ENCODE data around the gene DNTT.

DNTT gene

DNA sequence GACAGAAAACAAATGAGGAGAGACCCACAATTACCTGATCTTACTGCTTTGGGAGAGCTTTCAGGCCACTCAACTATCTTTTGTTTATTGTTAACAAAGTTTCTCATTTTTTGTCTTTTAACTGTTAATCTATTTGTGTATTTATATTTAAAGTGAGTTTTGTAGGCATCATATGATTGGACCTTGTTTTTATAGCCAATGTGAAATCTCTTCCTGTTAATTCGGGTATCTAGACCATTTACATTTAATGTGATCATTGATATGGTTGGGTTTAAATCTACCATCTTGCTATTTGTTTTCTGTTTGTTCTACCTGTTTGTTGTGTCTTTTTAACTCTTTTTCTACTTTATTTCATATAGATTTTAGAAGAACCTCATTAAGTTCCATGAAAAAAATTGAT lies 42.1 kb downstream of the DNTT start:
- CTCF ChIA-PET = interaction anchor here (0.7 kb wide), 1 partner anchor 117 kb away, joined by 3 read pairs; no protein-coding TSS in a partner anchor
- POLR2A ChIA-PET = no interaction called here
- DNase-seq (ENCODE audit: extremely low spot score) = no peak
- TF ChIP-seq L3MBTL2 (conservative IDR thresholded peaks at IDR 0.05) (no peak), FOXA1 (IDR thresholded peaks at IDR 0.05) (no peak), ELF4 (IDR thresholded peaks at IDR 0.05) (no peak), SUZ12 (IDR thresholded peaks at IDR 0.05) (no peak), FOXK2 (IDR thresholded peaks at IDR 0.05) (no peak), FOXM1 (IDR thresholded peaks at IDR 0.05; ENCODE audit: borderline replicate concordance) (no peak), HDGF (IDR thresholded peaks at IDR 0.05; ENCODE audit: borderline replicate concordance) (no peak), LEF1 (IDR thresholded peaks at IDR 0.05; ENCODE audit: borderline replicate concordance) (no peak), SP1 (IDR thresholded peaks at IDR 0.05) (no peak), TARDBP (IDR thresholded peaks at IDR 0.05) (no peak), ARNT (IDR thresholded peaks at IDR 0.05) (no peak), CTBP1 (IDR thresholded peaks at IDR 0.05; ENCODE audit: borderline replicate concordance) (no peak), ZNF384 (IDR thresholded peaks at IDR 0.05) (no peak)
- TF ChIP-seq, protein P1, sequence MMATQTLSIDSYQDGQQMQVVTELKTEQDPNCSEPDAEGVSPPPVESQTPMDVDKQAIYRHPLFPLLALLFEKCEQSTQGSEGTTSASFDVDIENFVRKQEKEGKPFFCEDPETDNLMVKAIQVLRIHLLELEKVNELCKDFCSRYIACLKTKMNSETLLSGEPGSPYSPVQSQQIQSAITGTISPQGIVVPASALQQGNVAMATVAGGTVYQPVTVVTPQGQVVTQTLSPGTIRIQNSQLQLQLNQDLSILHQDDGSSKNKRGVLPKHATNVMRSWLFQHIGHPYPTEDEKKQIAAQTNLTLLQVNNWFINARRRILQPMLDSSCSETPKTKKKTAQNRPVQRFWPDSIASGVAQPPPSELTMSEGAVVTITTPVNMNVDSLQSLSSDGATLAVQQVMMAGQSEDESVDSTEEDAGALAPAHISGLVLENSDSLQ (IDR thresholded peaks at IDR 0.05) = no peak

DNA sequence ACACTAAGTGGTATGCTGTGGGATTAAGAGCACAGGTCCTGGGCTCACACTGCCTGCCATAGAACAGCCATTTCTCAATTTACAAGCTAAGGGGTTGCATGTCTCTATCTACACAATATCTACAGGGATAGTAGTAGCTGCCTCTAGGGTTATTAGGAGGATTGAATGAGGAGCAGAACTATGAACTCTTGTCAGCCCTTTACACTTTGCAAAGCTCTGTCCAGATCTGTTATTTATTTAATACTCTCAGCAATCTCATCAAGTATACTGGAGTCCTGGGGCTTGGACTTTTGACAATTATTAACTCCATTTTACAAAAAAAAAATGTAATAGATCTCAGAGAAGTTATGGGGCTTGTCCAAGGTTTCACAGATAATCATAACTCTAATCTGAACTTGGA lies 47.8 kb downstream of the DNTT start:
- TF ChIP-seq ZNF384 (IDR thresholded peaks at IDR 0.05) (no peak), HDGF (IDR thresholded peaks at IDR 0.05; ENCODE audit: borderline replicate concordance) (no peak), FOXM1 (IDR thresholded peaks at IDR 0.05; ENCODE audit: borderline replicate concordance) (no peak), FOXK2 (IDR thresholded peaks at IDR 0.05) (no peak), SUZ12 (IDR thresholded peaks at IDR 0.05) (no peak), LEF1 (IDR thresholded peaks at IDR 0.05; ENCODE audit: borderline replicate concordance) (no peak), ELF4 (IDR thresholded peaks at IDR 0.05) (no peak), FOXA1 (IDR thresholded peaks at IDR 0.05) (no peak), SP1 (IDR thresholded peaks at IDR 0.05) (no peak), BHLHE40 (IDR thresholded peaks at IDR 0.05; ENCODE audit: borderline replicate concordance) (no peak)
- TF ChIP-seq, protein P1 (IDR thresholded peaks at IDR 0.05) = no peak
- ChIA-PET CTCF (interaction anchor here (0.5 kb wide), 1 partner anchor 125 kb away, joined by 3 read pairs; no protein-coding TSS in a partner anchor), POLR2A (no interaction called here)
- DNase-seq (ENCODE audit: extremely low spot score) = no peak

DNA sequence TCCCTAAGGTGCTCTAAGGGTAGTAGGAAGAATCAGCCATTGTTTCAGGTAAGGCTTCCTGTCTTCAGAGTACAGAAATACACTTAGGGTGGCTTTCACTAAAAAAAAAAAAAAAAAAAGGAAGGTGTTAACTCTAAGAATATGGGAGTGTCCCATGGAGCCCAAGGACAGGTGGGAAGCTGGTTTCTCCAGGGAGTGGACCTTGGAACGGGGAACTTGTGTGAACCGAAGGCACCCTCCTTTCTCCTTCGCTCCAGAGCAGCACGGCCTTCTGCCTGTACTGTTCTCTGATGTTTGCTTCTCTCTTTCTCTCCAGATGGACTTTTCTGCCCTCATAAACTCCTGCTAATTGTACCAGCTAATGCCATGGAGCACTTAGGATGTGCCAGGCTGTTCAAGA lies 48.3 kb downstream of the DNTT start:
- no peak for DNase-seq (ENCODE audit: extremely low spot score)
- ChIA-PET POLR2A (no interaction called here), CTCF (no interaction called here)
- TF ChIP-seq TARDBP (IDR thresholded peaks at IDR 0.05) (no peak), ELF4 (IDR thresholded peaks at IDR 0.05) (no peak), CTBP1 (IDR thresholded peaks at IDR 0.05; ENCODE audit: borderline replicate concordance) (no peak), FOXK2 (IDR thresholded peaks at IDR 0.05) (no peak), BHLHE40 (IDR thresholded peaks at IDR 0.05; ENCODE audit: borderline replicate concordance) (no peak)

DNA sequence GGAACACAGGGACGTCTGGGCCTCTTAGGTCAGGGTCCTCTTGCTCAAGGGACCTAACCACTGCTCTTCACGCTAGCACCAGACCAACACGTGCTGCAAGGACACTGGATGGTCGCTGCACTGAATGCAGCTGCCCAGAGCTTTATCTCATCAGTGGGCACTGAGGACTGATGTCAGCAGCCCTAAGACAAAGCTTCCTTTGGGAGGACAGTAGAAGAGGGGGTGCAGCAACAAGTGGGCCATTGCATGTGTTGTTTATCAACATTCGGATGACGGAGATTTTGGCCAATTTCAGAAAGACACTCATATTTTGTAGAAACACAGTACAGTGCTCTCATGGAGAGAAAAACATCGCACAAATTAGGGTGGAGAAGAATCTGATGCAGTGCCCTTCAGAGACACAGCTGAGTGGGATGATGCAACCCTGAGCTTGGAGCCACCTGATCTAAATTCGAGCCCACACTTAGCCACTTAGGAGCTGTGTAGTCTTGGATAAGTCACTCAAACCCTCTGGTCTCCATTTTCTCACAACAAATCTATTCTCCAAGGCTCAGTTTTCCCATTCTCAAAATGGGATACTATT lies 52.9 kb downstream of the DNTT start:
- TF ChIP-seq SUZ12 (IDR thresholded peaks at IDR 0.05) (no peak), FOXA1 (IDR thresholded peaks at IDR 0.05) (no peak), TARDBP (IDR thresholded peaks at IDR 0.05) (no peak), FOXM1 (IDR thresholded peaks at IDR 0.05; ENCODE audit: borderline replicate concordance) (no peak), L3MBTL2 (conservative IDR thresholded peaks at IDR 0.05) (no peak), FOXK2 (IDR thresholded peaks at IDR 0.05) (no peak), NFRKB (IDR thresholded peaks at IDR 0.05) (no peak), CTBP1 (IDR thresholded peaks at IDR 0.05; ENCODE audit: borderline replicate concordance) (no peak), ARNT (IDR thresholded peaks at IDR 0.05) (no peak), SP1 (IDR thresholded peaks at IDR 0.05) (no peak), HDGF (IDR thresholded peaks at IDR 0.05; ENCODE audit: borderline replicate concordance) (no peak), ELF4 (IDR thresholded peaks at IDR 0.05) (no peak), ZNF384 (IDR thresholded peaks at IDR 0.05) (no peak), LEF1 (IDR thresholded peaks at IDR 0.05; ENCODE audit: borderline replicate concordance) (no peak), BHLHE40 (IDR thresholded peaks at IDR 0.05; ENCODE audit: borderline replicate concordance) (no peak)
- TF ChIP-seq, protein P1 (IDR thresholded peaks at IDR 0.05) = no peak
- ChIA-PET CTCF (no interaction called here), POLR2A (no interaction called here)
- no peak for DNase-seq (ENCODE audit: extremely low spot score)

DNA sequence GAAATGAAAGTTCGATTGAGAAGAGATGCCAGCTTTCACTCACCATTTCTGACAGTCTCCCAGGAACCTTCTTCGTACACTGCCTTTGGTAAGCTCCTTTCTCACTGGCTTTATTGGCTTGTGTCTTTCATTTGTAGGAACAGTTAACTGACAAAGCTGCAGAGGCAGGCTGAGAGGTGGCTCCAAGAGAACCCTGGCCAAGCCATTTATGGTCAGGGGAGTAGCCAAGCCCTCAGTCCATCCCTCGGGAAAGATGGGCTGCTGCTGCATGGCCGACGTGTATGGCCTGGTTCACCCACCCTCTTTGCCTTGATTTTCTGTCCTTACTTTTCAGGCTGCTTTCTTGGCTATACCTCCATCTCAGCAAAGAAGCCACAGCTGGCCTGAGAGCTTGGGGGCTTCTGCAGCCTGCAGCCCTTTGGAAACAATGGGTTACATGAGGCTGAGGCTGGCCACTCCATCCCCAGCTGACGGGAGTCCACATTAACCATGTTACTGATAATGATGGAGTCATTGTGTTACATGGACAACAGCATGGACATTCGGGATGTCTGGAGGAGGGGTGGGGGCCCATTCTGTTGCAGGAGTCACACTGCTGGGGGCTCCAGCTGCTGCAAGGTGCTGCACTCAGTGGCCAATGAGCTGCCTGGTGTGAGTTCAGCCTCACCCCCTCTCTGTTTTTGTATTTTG lies 54.8 kb downstream of the DNTT start, which contains the start of gene OPALIN:
TSS of gene OPALIN (minus strand) at position 152 of the 690 bp plus-strand sequence. CDS start at position 46, 106 bp downstream.
- CTCF ChIA-PET = interaction anchor here (0.6 kb wide), 1 partner anchor 17 kb away, joined by 3 read pairs; no protein-coding TSS in a partner anchor
- no peak for DNase-seq (ENCODE audit: extremely low spot score)

More for the DNA sequence above, 54.8 kb downstream of the DNTT start, which contains the start of gene OPALIN:
- POLR2A ChIA-PET = no interaction called here
- TF ChIP-seq LEF1 (IDR thresholded peaks at IDR 0.05; ENCODE audit: borderline replicate concordance) (no peak), HDGF (IDR thresholded peaks at IDR 0.05; ENCODE audit: borderline replicate concordance) (no peak), NFRKB (IDR thresholded peaks at IDR 0.05) (no peak)
- TF ChIP-seq, protein P1 (IDR thresholded peaks at IDR 0.05) = no peak

All from HEK293T (cell line).